ENCODE results near the gene UBL4B.
"Not testable (repeated sequence)": the region's sequence is repeated elsewhere in the genome, so short reads cannot be mapped to it uniquely, and the experiment has no call there.

The UBL4B gene, protein sequence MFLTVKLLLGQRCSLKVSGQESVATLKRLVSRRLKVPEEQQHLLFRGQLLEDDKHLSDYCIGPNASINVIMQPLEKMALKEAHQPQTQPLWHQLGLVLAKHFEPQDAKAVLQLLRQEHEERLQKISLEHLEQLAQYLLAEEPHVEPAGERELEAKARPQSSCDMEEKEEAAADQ

DNA sequence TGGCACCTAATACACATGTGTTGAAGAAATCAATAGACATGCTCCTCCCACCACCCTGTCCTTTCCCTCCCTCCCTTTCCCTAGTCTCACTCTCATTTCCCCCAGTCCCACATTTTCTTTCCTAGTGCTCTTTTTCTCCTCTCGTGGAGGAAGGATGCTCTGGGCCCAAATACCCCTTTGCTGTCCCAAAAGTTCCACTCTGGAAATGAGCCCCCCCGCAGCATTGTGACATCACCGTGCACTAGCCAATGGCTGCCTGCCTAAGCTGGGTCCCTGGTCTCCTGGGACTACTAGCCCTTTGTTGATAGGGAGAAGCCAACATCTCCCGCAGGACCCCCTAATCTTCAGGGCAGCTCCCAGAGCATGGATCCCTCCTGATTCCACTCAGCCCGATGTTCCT lies at the start of gene UBL4B:
UBL4B (plus strand) TSS at position 301 of the 400 bp plus-strand sequence; CDS start at position 393, 92 bp downstream.
- DNase-seq (ENCODE audit: low spot score), result no peak

- no peak for DNase-seq (ENCODE audit: low spot score)
These were observed 49.6 kb upstream of the UBL4B start for GRCh38 chr1:110062612-110063011.

GRCh38 chr1:110063781-110064180 lies 48.5 kb upstream of the UBL4B start:
- DNase-seq (ENCODE audit: low spot score), result no peak

- no peak for DNase-seq (ENCODE audit: low spot score)
These were observed 47.5 kb upstream of the UBL4B start for GRCh38 chr1:110064576-110065337.

DNA sequence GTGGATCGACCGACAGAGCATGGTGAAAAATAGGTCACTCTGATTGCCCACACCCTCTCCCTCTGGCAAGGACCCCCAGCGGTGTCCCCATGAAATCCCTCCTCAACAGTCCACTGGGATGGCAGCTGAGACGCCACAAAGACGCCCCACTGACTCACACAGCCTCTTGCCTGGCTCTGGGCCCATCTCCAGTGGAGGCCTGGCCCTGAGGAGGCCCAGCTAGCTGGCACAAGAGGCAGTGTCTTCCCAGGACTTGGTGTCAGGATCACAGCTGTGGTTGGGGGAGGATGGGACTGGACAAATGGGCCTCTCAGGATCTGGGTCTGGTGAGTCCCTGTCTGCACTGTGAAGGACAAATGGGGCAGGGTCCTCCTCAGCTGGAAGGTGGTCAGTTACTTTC lies 46.4 kb upstream of the UBL4B start:
- peak; percentile 43 for DNase-seq (ENCODE audit: low spot score)

- DNase-seq (ENCODE audit: low spot score), result no peak
These were observed 44.8 kb upstream of the UBL4B start for GRCh38 chr1:110067479-110067892.

- DNase-seq (ENCODE audit: low spot score), result no peak
These were observed 44.2 kb upstream of the UBL4B start for GRCh38 chr1:110067893-110068645.

GRCh38 chr1:110068646-110069403 lies 43.4 kb upstream of the UBL4B start:
- no peak for DNase-seq (ENCODE audit: low spot score)

DNA sequence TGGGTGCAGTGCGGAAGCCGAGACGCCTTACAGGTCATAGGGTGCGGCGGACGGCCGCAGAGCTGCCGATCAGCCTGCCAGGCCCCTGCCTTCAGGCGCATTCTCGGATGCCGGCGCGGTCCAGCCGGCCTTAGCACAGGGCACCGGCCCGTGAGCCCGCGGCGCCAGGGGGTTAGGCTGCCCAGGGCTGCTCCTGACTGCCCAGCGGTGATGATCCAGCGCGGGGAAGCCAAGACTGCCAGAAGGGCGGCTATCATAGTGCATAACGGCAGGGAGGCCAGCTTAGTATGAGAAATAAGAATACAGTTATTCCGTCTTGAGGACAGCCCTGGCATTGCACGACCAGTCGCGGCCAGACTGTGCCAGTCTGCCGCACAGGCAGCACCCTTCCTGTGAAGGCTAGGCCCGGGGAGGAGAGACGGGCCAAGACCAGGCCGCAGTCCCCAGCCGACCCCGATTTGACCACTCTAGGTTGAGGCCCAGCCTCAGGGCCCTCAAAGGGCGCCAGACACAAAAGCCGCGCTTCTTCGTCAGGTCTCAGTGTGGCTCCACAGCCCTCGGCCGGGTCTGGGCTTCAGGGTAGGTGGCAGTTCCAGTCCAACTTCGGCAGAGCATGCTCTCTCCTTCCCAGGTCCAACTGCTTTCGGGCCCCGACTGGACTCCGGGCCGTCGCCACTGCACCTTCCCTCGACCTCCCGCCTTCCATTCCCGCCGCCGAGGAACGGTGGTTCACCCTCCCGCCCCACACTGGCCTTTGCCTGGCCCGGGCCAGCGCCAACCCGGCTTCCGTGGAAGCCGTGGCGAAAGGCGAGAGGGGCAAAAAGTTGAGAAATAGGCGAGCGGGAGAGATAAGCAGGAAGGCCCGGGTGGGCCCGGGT lies 42.6 kb upstream of the UBL4B start:
- no peak for DNase-seq (ENCODE audit: low spot score)

- no peak for DNase-seq (ENCODE audit: low spot score)
These were observed 42.0 kb upstream of the UBL4B start for GRCh38 chr1:110070282-110070669.

GRCh38 chr1:110070671-110071242 lies 41.5 kb upstream of the UBL4B start, which contains the start of gene ALX3:
TSS of gene ALX3 (minus strand) at chr1:110070672. CDS start at chr1:110070612, 60 bp downstream.
- no peak for DNase-seq (ENCODE audit: low spot score)

- no peak for DNase-seq (ENCODE audit: low spot score)
These were observed 38.1 kb upstream of the UBL4B start for GRCh38 chr1:110074166-110074565.

DNA sequence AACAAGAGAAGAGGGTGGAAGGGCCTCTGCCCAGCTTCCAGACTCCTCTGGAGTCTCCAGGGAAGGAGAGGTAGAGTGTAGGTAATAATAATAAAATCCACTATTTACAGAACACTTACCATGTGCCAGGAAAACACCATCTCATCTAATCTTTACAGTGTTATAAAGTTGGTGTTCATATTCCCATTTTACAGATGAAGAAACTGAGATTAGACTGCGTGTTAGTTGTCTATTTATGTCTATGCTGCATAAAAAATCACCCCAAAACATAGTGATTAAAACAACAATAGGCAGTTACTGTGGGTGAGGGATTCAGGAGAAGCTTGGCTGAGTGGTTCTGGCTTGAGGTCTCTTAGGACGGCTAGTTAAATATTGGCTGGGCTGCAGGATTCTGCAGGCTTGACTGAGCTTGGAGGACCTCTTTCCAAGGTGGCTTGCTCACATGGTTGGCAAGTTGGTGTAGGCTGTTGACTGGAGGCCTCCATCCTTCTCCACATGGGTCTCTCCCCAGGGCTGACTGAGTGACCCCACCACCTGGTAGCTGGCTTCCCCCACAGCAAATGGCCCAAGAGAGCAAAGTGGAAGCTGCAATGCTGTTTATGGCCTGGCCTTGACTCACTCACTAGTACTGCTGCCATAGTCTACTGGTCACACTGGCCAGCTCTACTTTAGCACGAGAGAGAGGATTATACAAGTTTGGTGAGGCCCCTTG lies 35.3 kb upstream of the UBL4B start:
- no peak for DNase-seq (ENCODE audit: low spot score)

DNA sequence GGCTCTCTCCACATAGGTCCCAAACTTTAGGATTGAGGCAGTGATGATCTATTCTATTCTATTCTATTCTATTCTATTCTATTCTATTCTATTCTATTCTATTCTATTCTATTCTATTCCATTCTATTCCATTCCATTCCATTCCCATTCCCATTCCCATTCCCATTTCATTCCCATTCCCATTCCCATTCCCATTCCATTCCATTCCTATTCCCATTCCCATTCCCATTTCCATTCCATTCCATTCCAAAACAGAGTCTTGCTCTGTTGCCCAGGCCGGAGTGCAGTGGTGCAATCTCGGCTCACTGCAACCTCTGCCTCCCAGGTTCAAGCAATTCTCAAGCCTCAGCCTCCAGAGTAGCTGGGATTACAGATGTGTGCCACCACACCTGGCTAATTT lies 32.2 kb upstream of the UBL4B start:
- DNase-seq (ENCODE audit: low spot score), result not testable (repeated sequence)

DNA sequence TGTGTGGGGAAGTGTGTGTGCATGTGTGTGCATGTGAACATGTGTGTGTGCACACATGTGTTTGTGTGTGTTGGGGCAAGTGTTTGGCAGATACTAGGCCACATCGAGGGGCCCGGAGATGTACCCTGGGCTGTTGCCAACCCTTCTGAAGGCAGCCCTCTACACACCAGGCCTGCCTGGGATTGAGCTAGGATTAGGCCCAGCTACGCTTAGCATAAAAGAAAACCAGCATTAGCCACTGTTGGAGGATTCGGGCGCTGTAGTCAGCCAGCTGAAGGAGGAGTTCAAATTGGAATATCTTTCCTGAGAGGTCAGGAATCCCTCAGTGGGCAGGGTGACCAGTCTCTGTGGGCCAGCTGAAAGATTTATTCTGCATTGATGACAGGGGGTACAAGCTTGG lies 31.2 kb upstream of the UBL4B start:
- no peak for DNase-seq (ENCODE audit: low spot score)

DNA sequence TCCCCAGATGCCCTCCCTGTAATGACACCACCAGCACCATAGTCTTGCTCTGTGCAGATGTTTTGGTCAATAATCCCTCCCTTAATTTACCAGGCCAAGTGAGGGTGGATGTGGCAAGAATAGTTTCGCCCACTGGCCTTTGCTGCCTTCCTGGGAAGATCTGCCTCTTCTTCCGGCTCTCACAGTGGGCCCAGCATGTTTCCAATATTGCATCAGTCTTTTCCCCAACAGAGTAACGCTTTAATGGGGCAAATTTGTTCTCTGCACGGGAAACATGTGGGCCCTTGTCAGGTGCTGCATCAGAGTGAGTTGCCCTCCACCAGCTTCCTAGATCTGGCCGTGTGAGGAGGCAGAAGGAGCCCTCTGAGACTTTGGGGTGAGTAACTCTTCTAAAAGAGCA lies 29.8 kb upstream of the UBL4B start:
- no peak for DNase-seq (ENCODE audit: low spot score)

DNA sequence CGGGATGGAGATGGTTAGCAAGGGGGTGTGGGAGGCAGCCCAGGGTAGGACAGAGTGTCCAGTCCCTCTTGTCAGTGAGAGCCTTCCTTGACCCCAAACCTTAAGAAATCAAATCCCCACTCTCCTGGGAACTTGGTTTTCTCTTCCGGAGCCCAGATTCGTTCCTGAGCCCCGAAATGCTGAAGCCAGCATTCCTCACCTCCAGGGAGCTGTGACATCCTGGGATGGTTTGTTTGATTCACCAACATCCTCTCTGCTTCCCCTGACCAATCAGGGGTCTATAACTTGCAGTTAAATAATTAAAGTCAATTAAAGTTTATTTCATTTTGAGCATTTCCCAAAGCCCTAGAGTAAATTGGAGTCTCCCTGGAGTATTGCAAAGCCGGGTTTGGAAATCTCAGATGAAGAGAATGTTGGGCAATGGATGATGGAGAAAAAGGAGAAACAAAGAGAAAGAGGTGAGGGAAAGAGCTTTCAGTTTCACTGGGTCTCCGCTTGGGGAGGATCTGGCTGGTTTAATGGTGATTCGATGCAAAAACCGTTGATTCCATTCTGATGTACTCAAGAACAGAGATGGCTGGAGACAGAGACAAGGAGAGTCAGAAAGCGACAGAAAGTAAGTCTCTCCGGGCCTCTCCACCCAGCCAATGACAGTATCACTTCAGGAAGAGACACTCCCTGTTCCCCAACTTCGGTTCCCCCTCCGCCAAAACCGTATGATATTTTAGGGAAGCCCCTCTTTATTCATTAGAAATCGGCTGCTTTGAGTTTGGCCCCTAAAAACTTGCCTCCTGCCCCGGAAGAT lies 29.0 kb upstream of the UBL4B start:
- DNase-seq (ENCODE audit: low spot score), result no peak

GRCh38 chr1:110083866-110084226 lies 28.4 kb upstream of the UBL4B start:
- DNase-seq (ENCODE audit: low spot score), result peak; percentile 40

All from AG20443 (cell line).